ENCODE measurements around the gene BICDL1.

BICDL1 gene

GRCh38 chr12:120090206-120090605, 101.2 kb downstream of the BICDL1 start:
- no peak overlapping the region for H3K27ac Mint-ChIP-seq
- no peaks in the 10 kb centered on the region for H3K9me3 Mint-ChIP-seq
- peaks cover 2% of the 10 kb centered on the region for H3K27me3 Mint-ChIP-seq
- ATAC-seq (ENCODE audit: low read depth) (no peak), DNase-seq (ENCODE audit: low spot score in 2 of 2) (no peak)
- H3K36me3 Mint-ChIP-seq, result peaks cover 9% of the 10 kb centered on the region
- no peak overlapping the region for H3K4me3 Mint-ChIP-seq
- peaks cover 9% of the 10 kb centered on the region for H3K4me1 Mint-ChIP-seq

GRCh38 chr12:120090626-120091295, 101.7 kb downstream of the BICDL1 start:
- Mint-ChIP-seq H3K27ac (no peak overlapping the region), H3K4me3 (no peak overlapping the region), H3K9me3 (no peaks in the 10 kb centered on the region), H3K4me1 (peaks cover 9% of the 10 kb centered on the region), H3K27me3 (peaks cover 2% of the 10 kb centered on the region), H3K36me3 (peaks cover 9% of the 10 kb centered on the region)
- ATAC-seq (ENCODE audit: low read depth) (no peak), DNase-seq (ENCODE audit: low spot score in 2 of 2) (no peak)

GRCh38 chr12:120091371-120092090, 102.5 kb downstream of the BICDL1 start:
- ATAC-seq (ENCODE audit: low read depth) (no peak), DNase-seq (ENCODE audit: low spot score in 2 of 2) (no peak)
- Mint-ChIP-seq H3K9me3 (no peaks in the 10 kb centered on the region), H3K4me1 (peaks cover 9% of the 10 kb centered on the region), H3K36me3 (peaks cover 12% of the 10 kb centered on the region), H3K27ac (no peak overlapping the region), H3K4me3 (no peak overlapping the region), H3K27me3 (peaks cover 2% of the 10 kb centered on the region)

- H3K4me3 Mint-ChIP-seq, result no peak overlapping the region
- H3K27ac Mint-ChIP-seq, result no peak overlapping the region
- H3K4me1 Mint-ChIP-seq, result peaks cover 4% of the 10 kb centered on the region
- no peak for DNase-seq (ENCODE audit: low spot score in 2 of 2)
- H3K9me3 Mint-ChIP-seq, result no peaks in the 10 kb centered on the region
- no peak for ATAC-seq (ENCODE audit: low read depth)
- peaks cover 2% of the 10 kb centered on the region for H3K27me3 Mint-ChIP-seq
- H3K36me3 Mint-ChIP-seq, result peaks cover 12% of the 10 kb centered on the region
Measured at GRCh38 chr12:120092551-120093335, 103.7 kb downstream of the BICDL1 start.

- no peaks in the 10 kb centered on the region for H3K9me3 Mint-ChIP-seq
- peaks cover 12% of the 10 kb centered on the region for H3K36me3 Mint-ChIP-seq
- peaks cover 4% of the 10 kb centered on the region for H3K4me1 Mint-ChIP-seq
- DNase-seq (ENCODE audit: low spot score in 2 of 2) (no peak), ATAC-seq (ENCODE audit: low read depth) (no peak)
- H3K27ac Mint-ChIP-seq, result no peak overlapping the region
- H3K27me3 Mint-ChIP-seq, result peaks cover 2% of the 10 kb centered on the region
- no peak overlapping the region for H3K4me3 Mint-ChIP-seq
Measured at GRCh38 chr12:120093336-120093591, 104.2 kb downstream of the BICDL1 start.

- no peaks in the 10 kb centered on the region for H3K9me3 Mint-ChIP-seq
- no peak overlapping the region for H3K27ac Mint-ChIP-seq
- H3K4me3 Mint-ChIP-seq, result no peak overlapping the region
- peaks cover 12% of the 10 kb centered on the region for H3K36me3 Mint-ChIP-seq
- peaks cover 4% of the 10 kb centered on the region for H3K4me1 Mint-ChIP-seq
- DNase-seq (ENCODE audit: low spot score in 2 of 2), result no peak
- no peak for ATAC-seq (ENCODE audit: low read depth)
- H3K27me3 Mint-ChIP-seq, result peaks cover 2% of the 10 kb centered on the region
Measured at GRCh38 chr12:120093592-120094355, 104.7 kb downstream of the BICDL1 start.

GRCh38 chr12:120094485-120094884, 105.4 kb downstream of the BICDL1 start:
- no peak overlapping the region for H3K27ac Mint-ChIP-seq

GRCh38 chr12:120095331-120095730, 106.3 kb downstream of the BICDL1 start:
- Mint-ChIP-seq H3K36me3 (peaks cover 16% of the 10 kb centered on the region), H3K27me3 (no peaks in the 10 kb centered on the region), H3K4me1 (peaks cover 2% of the 10 kb centered on the region), H3K9me3 (no peaks in the 10 kb centered on the region), H3K4me3 (no peak overlapping the region), H3K27ac (no peak overlapping the region)
- ATAC-seq (ENCODE audit: low read depth) (no peak), DNase-seq (ENCODE audit: low spot score in 2 of 2) (no peak)

More at GRCh38 chr12:120094485-120094884, 105.4 kb downstream of the BICDL1 start:
- Mint-ChIP-seq H3K4me3 (no peak overlapping the region), H3K36me3 (peaks cover 12% of the 10 kb centered on the region), H3K9me3 (no peaks in the 10 kb centered on the region), H3K27me3 (no peaks in the 10 kb centered on the region), H3K4me1 (no peaks in the 10 kb centered on the region)
- DNase-seq (ENCODE audit: low spot score in 2 of 2) (no peak), ATAC-seq (ENCODE audit: low read depth) (no peak)

- H3K4me3 Mint-ChIP-seq, result no peak overlapping the region
- DNase-seq (ENCODE audit: low spot score in 2 of 2) (no peak), ATAC-seq (ENCODE audit: low read depth) (no peak)
- peaks cover 2% of the 10 kb centered on the region for H3K4me1 Mint-ChIP-seq
- no peaks in the 10 kb centered on the region for H3K27me3 Mint-ChIP-seq
- H3K9me3 Mint-ChIP-seq, result no peaks in the 10 kb centered on the region
- H3K36me3 Mint-ChIP-seq, result peaks cover 18% of the 10 kb centered on the region
- no peak overlapping the region for H3K27ac Mint-ChIP-seq
Measured at GRCh38 chr12:120095736-120096135, 106.7 kb downstream of the BICDL1 start.

GRCh38 chr12:120096671-120097202, 107.7 kb downstream of the BICDL1 start:
- H3K36me3 Mint-ChIP-seq, result peaks cover 15% of the 10 kb centered on the region
- no peaks in the 10 kb centered on the region for H3K9me3 Mint-ChIP-seq
- H3K27ac Mint-ChIP-seq, result no peak overlapping the region
- H3K27me3 Mint-ChIP-seq, result no peaks in the 10 kb centered on the region
- ATAC-seq (ENCODE audit: low read depth) (no peak), DNase-seq (ENCODE audit: low spot score in 2 of 2) (no peak)
- peaks cover 5% of the 10 kb centered on the region for H3K4me1 Mint-ChIP-seq
- no peak overlapping the region for H3K4me3 Mint-ChIP-seq

GRCh38 chr12:120098756-120099470, 109.9 kb downstream of the BICDL1 start:
- peaks cover 16% of the 10 kb centered on the region for H3K36me3 Mint-ChIP-seq

GRCh38 chr12:120099738-120100137, 110.7 kb downstream of the BICDL1 start:
- Mint-ChIP-seq H3K4me3 (no peak overlapping the region), H3K36me3 (peaks cover 19% of the 10 kb centered on the region)

More at GRCh38 chr12:120098756-120099470, 109.9 kb downstream of the BICDL1 start:
- DNase-seq (ENCODE audit: low spot score in 2 of 2) (no peak), ATAC-seq (ENCODE audit: low read depth) (no peak)
- H3K9me3 Mint-ChIP-seq, result no peaks in the 10 kb centered on the region
- no peaks in the 10 kb centered on the region for H3K27me3 Mint-ChIP-seq
- peaks cover 7% of the 10 kb centered on the region for H3K4me1 Mint-ChIP-seq
- no peak overlapping the region for H3K27ac Mint-ChIP-seq
- H3K4me3 Mint-ChIP-seq, result no peak overlapping the region

GRCh38 chr12:120100630-120101029, 111.6 kb downstream of the BICDL1 start:
- Mint-ChIP-seq H3K36me3 (peaks cover 24% of the 10 kb centered on the region), H3K27ac (no peak overlapping the region), H3K4me1 (peaks cover 11% of the 10 kb centered on the region), H3K4me3 (no peak overlapping the region), H3K27me3 (no peaks in the 10 kb centered on the region), H3K9me3 (no peaks in the 10 kb centered on the region)
- DNase-seq (ENCODE audit: low spot score in 2 of 2) (no peak), ATAC-seq (ENCODE audit: low read depth) (no peak)

More at GRCh38 chr12:120099738-120100137, 110.7 kb downstream of the BICDL1 start:
- Mint-ChIP-seq H3K27ac (no peak overlapping the region), H3K9me3 (no peaks in the 10 kb centered on the region), H3K4me1 (peaks cover 9% of the 10 kb centered on the region), H3K27me3 (no peaks in the 10 kb centered on the region)
- DNase-seq (ENCODE audit: low spot score in 2 of 2) (no peak), ATAC-seq (ENCODE audit: low read depth) (no peak)

All from memory B cell (primary cell).